ENCODE data around the gene FAM110A.

The FAM110A gene

DNA sequence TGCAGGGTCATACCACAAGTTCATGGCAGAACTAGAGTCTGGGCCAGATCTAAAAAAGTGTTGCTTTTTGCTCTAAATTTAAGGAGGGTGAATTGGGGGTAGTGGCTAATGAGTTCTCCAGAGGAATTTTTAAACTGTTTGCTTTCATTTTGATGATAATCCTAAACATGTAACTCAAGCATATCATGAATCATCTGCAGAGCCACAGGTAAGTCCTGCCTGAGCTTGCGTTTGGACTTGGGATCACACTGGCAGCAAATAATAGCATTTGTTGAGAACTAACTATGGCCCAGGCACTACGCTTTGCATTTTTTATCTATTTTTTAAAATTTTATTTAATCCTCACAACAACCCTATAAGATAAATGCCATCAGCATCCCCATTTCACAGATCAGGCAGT lies 27.4 kb downstream of the FAM110A start:
- Histone ChIP-seq H3K9me3 (ENCODE audit: insufficient read depth, low read depth, low read length) (no peaks in the 10 kb centered on the region), H3K79me2 (ENCODE audit: insufficient read depth, low read length) (no peaks in the 10 kb centered on the region), H3K4me1 (ENCODE audit: insufficient read depth, low read length, poor library complexity, severe bottlenecking) (peaks cover 15% of the 10 kb centered on the region), H3K36me3 (ENCODE audit: insufficient read depth, low read length) (no peaks in the 10 kb centered on the region), H3K4me3 (ENCODE audit: low read length, poor library complexity, severe bottlenecking) (no peak overlapping the region), H3K9me2 (replicated peaks; ENCODE audit: low read depth, low read length) (no peaks in the 10 kb centered on the region), H3K27me3 (ENCODE audit: insufficient read depth, low read length, poor library complexity, severe bottlenecking) (no peaks in the 10 kb centered on the region), H3K4me2 (ENCODE audit: low read depth, low read length, poor library complexity, severe bottlenecking) (no peak overlapping the region), H3F3A (ENCODE audit: low read depth) (no peaks in the 10 kb centered on the region), H4K20me1 (ENCODE audit: insufficient read depth, low read length, poor library complexity, severe bottlenecking) (no peaks in the 10 kb centered on the region), H3K9ac (ENCODE audit: low read depth, low read length, poor library complexity, severe bottlenecking) (no peak overlapping the region), H2AFZ (ENCODE audit: low read length) (no peak overlapping the region)
- TF ChIP-seq EZH2phosphoT487 (IDR thresholded peaks at IDR 0.05; ENCODE audit: borderline replicate concordance), result no peak
- TF ChIP-seq, protein P1, sequence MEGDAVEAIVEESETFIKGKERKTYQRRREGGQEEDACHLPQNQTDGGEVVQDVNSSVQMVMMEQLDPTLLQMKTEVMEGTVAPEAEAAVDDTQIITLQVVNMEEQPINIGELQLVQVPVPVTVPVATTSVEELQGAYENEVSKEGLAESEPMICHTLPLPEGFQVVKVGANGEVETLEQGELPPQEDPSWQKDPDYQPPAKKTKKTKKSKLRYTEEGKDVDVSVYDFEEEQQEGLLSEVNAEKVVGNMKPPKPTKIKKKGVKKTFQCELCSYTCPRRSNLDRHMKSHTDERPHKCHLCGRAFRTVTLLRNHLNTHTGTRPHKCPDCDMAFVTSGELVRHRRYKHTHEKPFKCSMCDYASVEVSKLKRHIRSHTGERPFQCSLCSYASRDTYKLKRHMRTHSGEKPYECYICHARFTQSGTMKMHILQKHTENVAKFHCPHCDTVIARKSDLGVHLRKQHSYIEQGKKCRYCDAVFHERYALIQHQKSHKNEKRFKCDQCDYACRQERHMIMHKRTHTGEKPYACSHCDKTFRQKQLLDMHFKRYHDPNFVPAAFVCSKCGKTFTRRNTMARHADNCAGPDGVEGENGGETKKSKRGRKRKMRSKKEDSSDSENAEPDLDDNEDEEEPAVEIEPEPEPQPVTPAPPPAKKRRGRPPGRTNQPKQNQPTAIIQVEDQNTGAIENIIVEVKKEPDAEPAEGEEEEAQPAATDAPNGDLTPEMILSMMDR (conservative IDR thresholded peaks at IDR 0.05; ENCODE audit: low read length), result no peak

DNA sequence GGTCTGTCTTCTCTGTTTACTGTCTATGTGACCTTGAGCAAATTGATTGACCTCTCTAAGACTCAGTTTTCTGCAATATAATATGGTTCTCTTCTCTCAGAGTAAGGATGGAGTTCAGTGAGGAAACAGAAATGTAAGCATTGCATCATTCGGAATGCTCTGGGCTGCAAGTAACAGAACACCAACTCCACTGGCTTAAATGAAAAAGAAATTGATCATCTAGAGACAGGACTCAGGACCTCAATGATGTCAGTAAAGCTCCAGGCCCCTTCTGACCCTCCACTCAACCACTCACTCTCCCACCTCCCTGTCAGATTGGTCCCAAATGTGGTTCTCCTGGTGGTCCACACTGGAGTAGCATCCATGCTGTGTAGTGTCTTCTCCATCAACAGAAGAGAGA lies 31.9 kb downstream of the FAM110A start:
- H3K9me3 ChIP-seq (ENCODE audit: insufficient read depth, low read depth, low read length), result no peaks in the 10 kb centered on the region
- H3K9ac ChIP-seq (ENCODE audit: low read depth, low read length, poor library complexity, severe bottlenecking), result no peak overlapping the region
- no peaks in the 10 kb centered on the region for H3K9me2 ChIP-seq (replicated peaks; ENCODE audit: low read depth, low read length)
- H3K4me3 ChIP-seq (ENCODE audit: low read length, poor library complexity, severe bottlenecking), result no peak overlapping the region
- H4K20me1 ChIP-seq (ENCODE audit: insufficient read depth, low read length, poor library complexity, severe bottlenecking), result no peaks in the 10 kb centered on the region
- peaks cover 3% of the 10 kb centered on the region for H3K4me1 ChIP-seq (ENCODE audit: insufficient read depth, low read length, poor library complexity, severe bottlenecking)
- no peaks in the 10 kb centered on the region for H3K27me3 ChIP-seq (ENCODE audit: insufficient read depth, low read length, poor library complexity, severe bottlenecking)
- H3K4me2 ChIP-seq (ENCODE audit: low read depth, low read length, poor library complexity, severe bottlenecking), result no peak overlapping the region
- no peak overlapping the region for H2AFZ ChIP-seq (ENCODE audit: low read length)
- TF ChIP-seq, protein P1 (conservative IDR thresholded peaks at IDR 0.05; ENCODE audit: low read length), result no peak
- no peak for TF ChIP-seq EZH2phosphoT487 (IDR thresholded peaks at IDR 0.05; ENCODE audit: borderline replicate concordance)
- no peaks in the 10 kb centered on the region for H3F3A ChIP-seq (ENCODE audit: low read depth)
- H3K79me2 ChIP-seq (ENCODE audit: insufficient read depth, low read length), result no peaks in the 10 kb centered on the region
- H3K36me3 ChIP-seq (ENCODE audit: insufficient read depth, low read length), result no peaks in the 10 kb centered on the region

DNA sequence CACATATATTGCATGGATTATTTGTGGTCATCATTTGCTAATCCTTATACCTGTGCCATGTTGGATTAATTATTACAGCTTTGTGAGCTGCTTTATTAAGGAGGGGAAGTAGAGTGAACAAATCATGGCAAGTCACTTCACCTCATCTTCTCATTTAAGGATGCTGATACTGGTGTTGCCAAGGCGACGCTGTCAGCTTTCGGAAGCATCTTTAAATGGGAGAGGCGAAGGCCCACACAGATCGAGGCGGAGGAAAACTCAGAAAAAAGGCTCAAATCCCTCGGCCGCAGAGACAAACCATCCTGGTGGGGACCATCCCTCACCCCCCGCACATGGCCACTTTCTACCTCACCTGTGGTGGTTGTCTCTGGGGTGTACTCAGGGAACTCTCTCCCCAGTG lies 34.8 kb downstream of the FAM110A start:
- no peak overlapping the region for H2AFZ ChIP-seq (ENCODE audit: low read length)
- no peak for TF ChIP-seq EZH2phosphoT487 (IDR thresholded peaks at IDR 0.05; ENCODE audit: borderline replicate concordance)
- TF ChIP-seq, protein P1 (conservative IDR thresholded peaks at IDR 0.05; ENCODE audit: low read length), result no peak
- H3F3A ChIP-seq (ENCODE audit: low read depth), result no peaks in the 10 kb centered on the region
- H3K9ac ChIP-seq (ENCODE audit: low read depth, low read length, poor library complexity, severe bottlenecking), result no peak overlapping the region
- no peaks in the 10 kb centered on the region for H3K79me2 ChIP-seq (ENCODE audit: insufficient read depth, low read length)
- no peaks in the 10 kb centered on the region for H3K36me3 ChIP-seq (ENCODE audit: insufficient read depth, low read length)
- H3K4me3 ChIP-seq (ENCODE audit: low read length, poor library complexity, severe bottlenecking), result no peak overlapping the region
- H3K9me3 ChIP-seq (ENCODE audit: insufficient read depth, low read depth, low read length), result no peaks in the 10 kb centered on the region
- H3K27me3 ChIP-seq (ENCODE audit: insufficient read depth, low read length, poor library complexity, severe bottlenecking), result no peaks in the 10 kb centered on the region
- H4K20me1 ChIP-seq (ENCODE audit: insufficient read depth, low read length, poor library complexity, severe bottlenecking), result no peaks in the 10 kb centered on the region
- H3K4me2 ChIP-seq (ENCODE audit: low read depth, low read length, poor library complexity, severe bottlenecking), result no peak overlapping the region
- peaks cover 3% of the 10 kb centered on the region for H3K4me1 ChIP-seq (ENCODE audit: insufficient read depth, low read length, poor library complexity, severe bottlenecking)
- H3K9me2 ChIP-seq (replicated peaks; ENCODE audit: low read depth, low read length), result no peaks in the 10 kb centered on the region
